Right lobe of liver (tissue), 4 donors: ENCODE measurements around the gene NTM.

Source experiments
- POLR2A ChIP-seq: fragments of 450-650 bp; IDR thresholded peaks from one replicate; pipeline ENCODE4 v1.6.1; 2017; ENCODE audit warnings: antibody characterized with exemption, mild to moderate bottlenecking
- TF ChIP-seq, protein P1 (sequence below), 4 donors: fragments of 200-600 bp in 3 of 4; fragments of 450-650 bp in 1 of 4; IDR thresholded peaks; one replicate each; pipeline versions ENCODE4 v1.5.1 to v1.8.0; 2016 to 2022; ENCODE audit warnings: antibody characterized with exemption in 4 of 4, mild to moderate bottlenecking in 2 of 4
- donor health status: DM: no; HTN: no; CAD: no.
- donor health status: DM: no; HTN: no; CAD: no.
- donor health status: DM: no; HTN: yes; CAD: no.

DNA sequence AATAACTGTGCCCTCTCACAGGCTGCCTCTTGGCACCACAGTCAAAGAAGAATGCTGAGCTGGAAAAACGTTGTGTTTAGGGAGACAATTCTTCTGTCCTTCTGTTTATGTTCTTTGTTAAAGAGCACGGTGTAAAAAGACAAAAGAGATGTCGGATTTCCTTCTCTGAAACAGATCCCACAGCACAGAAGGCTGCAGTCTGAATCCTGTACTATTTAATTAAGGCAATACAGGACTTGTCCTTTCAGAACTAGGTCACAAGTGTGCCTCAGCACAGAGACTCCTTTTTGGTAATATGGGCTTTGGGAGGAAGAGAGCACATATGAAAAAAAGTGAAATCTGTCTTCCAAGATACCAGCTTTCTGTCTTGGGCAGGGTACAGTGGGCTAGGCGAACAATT is 201.2 kb downstream of the NTM start:
- TF ChIP-seq, protein P1, sequence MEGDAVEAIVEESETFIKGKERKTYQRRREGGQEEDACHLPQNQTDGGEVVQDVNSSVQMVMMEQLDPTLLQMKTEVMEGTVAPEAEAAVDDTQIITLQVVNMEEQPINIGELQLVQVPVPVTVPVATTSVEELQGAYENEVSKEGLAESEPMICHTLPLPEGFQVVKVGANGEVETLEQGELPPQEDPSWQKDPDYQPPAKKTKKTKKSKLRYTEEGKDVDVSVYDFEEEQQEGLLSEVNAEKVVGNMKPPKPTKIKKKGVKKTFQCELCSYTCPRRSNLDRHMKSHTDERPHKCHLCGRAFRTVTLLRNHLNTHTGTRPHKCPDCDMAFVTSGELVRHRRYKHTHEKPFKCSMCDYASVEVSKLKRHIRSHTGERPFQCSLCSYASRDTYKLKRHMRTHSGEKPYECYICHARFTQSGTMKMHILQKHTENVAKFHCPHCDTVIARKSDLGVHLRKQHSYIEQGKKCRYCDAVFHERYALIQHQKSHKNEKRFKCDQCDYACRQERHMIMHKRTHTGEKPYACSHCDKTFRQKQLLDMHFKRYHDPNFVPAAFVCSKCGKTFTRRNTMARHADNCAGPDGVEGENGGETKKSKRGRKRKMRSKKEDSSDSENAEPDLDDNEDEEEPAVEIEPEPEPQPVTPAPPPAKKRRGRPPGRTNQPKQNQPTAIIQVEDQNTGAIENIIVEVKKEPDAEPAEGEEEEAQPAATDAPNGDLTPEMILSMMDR (IDR thresholded peaks at IDR 0.05): no peak
- TF ChIP-seq POLR2A: no peak
